Stomach smooth muscle (tissue), 2 donors: ENCODE measurements around the gene TMPRSS11E.
"Not testable (repeated sequence)": the region's sequence is repeated elsewhere in the genome, so short reads cannot be mapped to it uniquely, and the experiment has no call there.

Source experiments
- H3K27ac ChIP-seq: one replicate; pipeline ENCODE4 v1.7.0; 2013; ENCODE audit warnings: mild to moderate bottlenecking, low read length, inconsistent platforms
- H3K27me3 ChIP-seq, 2 donors: one replicate each; pipeline ENCODE4 v1.7.0; 2013; ENCODE audit warnings: low read length in 2 of 2; ENCODE audit not compliant: insufficient read depth in 2 of 2, control insufficient read depth in 1 of 2
- H3K36me3 ChIP-seq, 2 donors: one replicate each; pipeline ENCODE4 v1.7.0; 2013; ENCODE audit warnings: low read length in 2 of 2; ENCODE audit not compliant: control insufficient read depth in 2 of 2, insufficient read depth in 2 of 2
- H3K4me1 ChIP-seq: one replicate; pipeline ENCODE4 v1.7.0; 2013; ENCODE audit warnings: low read length; ENCODE audit not compliant: control insufficient read depth, insufficient read depth
- H3K4me3 ChIP-seq, 2 donors: one replicate each; pipeline ENCODE4 v1.7.0; 2013; ENCODE audit warnings: low read length in 2 of 2
- H3K9ac ChIP-seq, 2 donors: one replicate each; pipeline ENCODE4 v1.7.0; 2013; ENCODE audit warnings: low read length in 2 of 2, mild to moderate bottlenecking in 1 of 2
- H3K9me3 ChIP-seq, 2 donors: one replicate each; pipeline ENCODE4 v1.7.0; 2013; ENCODE audit warnings: low read length in 2 of 2; ENCODE audit not compliant: control insufficient read depth in 2 of 2
- donor health status: healthy.
- donor health status: Pancreatic carcinoma.

TMPRSS11E gene

DNA sequence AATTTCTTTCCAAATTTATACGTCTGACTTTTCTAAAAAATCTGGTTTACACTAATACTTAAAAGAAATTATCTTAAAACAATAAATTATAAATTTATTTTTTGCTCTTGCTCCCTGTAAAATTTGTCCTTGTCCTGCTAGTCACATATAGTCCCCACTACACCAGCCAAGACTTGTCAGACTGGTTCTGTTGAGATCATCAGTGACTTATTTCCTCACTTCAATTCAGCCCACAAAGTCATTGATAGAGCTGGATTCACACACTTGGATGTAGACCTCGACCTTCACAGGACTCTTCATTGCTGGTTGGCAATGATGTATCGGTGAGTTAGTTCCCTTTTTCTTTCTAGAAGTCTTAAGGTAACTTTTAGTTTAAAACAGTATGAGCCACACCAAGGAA lies at the start of gene TMPRSS11E:
TSS of gene TMPRSS11E (plus strand) at position 263 of the 400 bp plus-strand sequence. CDS start at position 313, 50 bp downstream.
- no peaks in the 10 kb centered on the region for H3K4me1 ChIP-seq
- H3K36me3 ChIP-seq, result no peaks in the 10 kb centered on the region
- no peak within 1 kb of the TSS for H3K27ac ChIP-seq
- H3K9me3 ChIP-seq, result no peaks in the 10 kb centered on the region
- no peaks in the 10 kb centered on the region for H3K27me3 ChIP-seq
- no peak within 1 kb of the TSS for H3K9ac ChIP-seq
- no peak within 1 kb of the TSS for H3K4me3 ChIP-seq

- Histone ChIP-seq H3K36me3 (no peaks in the 10 kb centered on the region), H3K27me3 (no peaks in the 10 kb centered on the region), H3K9ac (no peak overlapping the region), H3K4me1 (no peaks in the 10 kb centered on the region), H3K27ac (no peak overlapping the region), H3K9me3 (no peaks in the 10 kb centered on the region), H3K4me3 (no peak overlapping the region)
Observed at GRCh38 chr4:68399306-68399705, 48.0 kb upstream of the TMPRSS11E start.

DNA sequence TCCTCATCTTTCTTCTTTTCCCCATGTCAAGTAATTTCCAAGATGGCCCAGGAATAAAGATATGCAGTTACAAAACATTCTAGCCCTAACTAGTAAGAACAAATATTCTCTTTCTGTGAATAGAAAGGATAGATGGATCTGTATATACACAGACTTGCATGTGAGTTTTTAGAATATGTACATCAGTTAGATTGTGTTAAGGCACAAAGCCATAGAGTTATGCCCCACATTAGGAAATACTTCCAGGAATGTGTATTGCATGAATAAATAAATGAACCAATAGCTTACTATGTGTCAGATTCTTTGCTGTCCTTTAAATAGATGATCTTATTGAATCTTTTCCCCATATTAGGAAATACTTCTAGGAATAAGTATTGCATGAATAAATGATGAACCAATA lies 46.0 kb upstream of the TMPRSS11E start:
- no peak overlapping the region for H3K27ac ChIP-seq
- H3K36me3 ChIP-seq, result no peaks in the 10 kb centered on the region

DNA sequence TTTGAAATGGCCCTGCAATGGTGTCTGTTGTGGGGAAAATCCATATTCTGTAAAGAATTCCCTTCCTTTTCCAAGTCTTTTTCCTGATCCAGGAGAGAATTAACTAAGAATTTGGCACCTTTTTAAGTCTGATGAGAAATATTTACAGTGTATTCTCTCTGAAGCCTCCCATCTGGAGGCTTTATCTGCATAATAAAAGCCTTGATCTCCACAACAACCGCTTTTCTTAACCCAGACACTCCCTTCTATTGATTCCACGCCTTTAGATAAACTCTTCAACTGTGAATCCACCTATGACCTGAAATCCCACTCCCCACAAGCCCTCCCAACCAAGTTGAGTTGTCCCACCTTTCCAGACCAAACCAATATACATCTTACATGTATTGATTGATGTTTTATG lies 43.1 kb upstream of the TMPRSS11E start:
- H3K27me3 ChIP-seq, result no peaks in the 10 kb centered on the region
- H3K9ac ChIP-seq, result no peak overlapping the region
- H3K4me3 ChIP-seq, result no peak overlapping the region

More for the DNA sequence above, 46.0 kb upstream of the TMPRSS11E start:
- Histone ChIP-seq H3K27me3 (no peaks in the 10 kb centered on the region), H3K4me1 (no peaks in the 10 kb centered on the region), H3K4me3 (no peak overlapping the region), H3K9me3 (no peaks in the 10 kb centered on the region), H3K9ac (no peak overlapping the region)

GRCh38 chr4:68405718-68406478 lies 41.4 kb upstream of the TMPRSS11E start:
- not testable (repeated sequence) for H3K4me3 ChIP-seq

More for the DNA sequence above, 43.1 kb upstream of the TMPRSS11E start:
- Histone ChIP-seq H3K36me3 (no peaks in the 10 kb centered on the region), H3K9me3 (no peaks in the 10 kb centered on the region), H3K27ac (no peak overlapping the region), H3K4me1 (no peaks in the 10 kb centered on the region)

GRCh38 chr4:68406479-68406859 lies 40.8 kb upstream of the TMPRSS11E start:
- Histone ChIP-seq H3K4me1 (no peaks in the 10 kb centered on the region), H3K9me3 (no peaks in the 10 kb centered on the region), H3K36me3 (no peaks in the 10 kb centered on the region), H3K27me3 (no peaks in the 10 kb centered on the region), H3K27ac (no peak overlapping the region), H3K4me3 (no peak overlapping the region), H3K9ac (no peak overlapping the region)

More at GRCh38 chr4:68405718-68406478, 41.4 kb upstream of the TMPRSS11E start:
- H3K9ac ChIP-seq, H3K27ac ChIP-seq, H3K36me3 ChIP-seq, H3K27me3 ChIP-seq, H3K4me1 ChIP-seq, H3K9me3 ChIP-seq: not testable (repeated sequence)

- H3K9me3 ChIP-seq, H3K27ac ChIP-seq, H3K4me3 ChIP-seq, H3K27me3 ChIP-seq, H3K9ac ChIP-seq, H3K4me1 ChIP-seq, H3K36me3 ChIP-seq: not testable (repeated sequence)
Observed at GRCh38 chr4:68407015-68407867, 40.0 kb upstream of the TMPRSS11E start.

GRCh38 chr4:68407868-68408190 lies 39.4 kb upstream of the TMPRSS11E start:
- Histone ChIP-seq H3K36me3 (no peaks in the 10 kb centered on the region), H3K27ac (no peak overlapping the region), H3K4me3 (no peak overlapping the region), H3K9ac (no peak overlapping the region), H3K27me3 (no peaks in the 10 kb centered on the region), H3K4me1 (no peaks in the 10 kb centered on the region), H3K9me3 (no peaks in the 10 kb centered on the region)

DNA sequence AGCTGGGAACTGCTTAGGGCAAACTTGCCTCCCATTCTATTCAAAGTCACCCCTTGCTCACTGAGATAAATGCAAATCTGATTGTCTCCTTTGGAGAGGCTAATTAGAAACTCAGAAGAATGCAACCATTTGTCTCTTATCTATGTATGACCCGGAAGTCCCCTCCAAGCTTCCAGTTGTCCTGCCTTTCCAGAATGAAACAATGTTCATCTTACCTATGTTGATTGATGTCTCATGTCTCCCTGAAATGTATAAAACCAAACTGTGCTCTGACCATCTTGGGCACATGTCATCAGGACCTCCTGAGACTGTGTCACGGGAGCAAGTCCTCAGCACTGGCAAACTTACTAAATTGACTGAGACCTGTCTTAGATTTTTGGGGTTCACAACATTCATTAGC lies 37.1 kb upstream of the TMPRSS11E start:
- Histone ChIP-seq H3K36me3 (no peaks in the 10 kb centered on the region), H3K9ac (no peak overlapping the region), H3K9me3 (no peaks in the 10 kb centered on the region), H3K4me3 (no peak overlapping the region), H3K27me3 (no peaks in the 10 kb centered on the region), H3K4me1 (no peaks in the 10 kb centered on the region), H3K27ac (no peak overlapping the region)

GRCh38 chr4:68410643-68411042 lies 36.6 kb upstream of the TMPRSS11E start:
- no peaks in the 10 kb centered on the region for H3K4me1 ChIP-seq
- H3K36me3 ChIP-seq, result no peaks in the 10 kb centered on the region
- no peaks in the 10 kb centered on the region for H3K27me3 ChIP-seq
- no peaks in the 10 kb centered on the region for H3K9me3 ChIP-seq
- no peak overlapping the region for H3K9ac ChIP-seq
- H3K4me3 ChIP-seq, result no peak overlapping the region
- no peak overlapping the region for H3K27ac ChIP-seq

DNA sequence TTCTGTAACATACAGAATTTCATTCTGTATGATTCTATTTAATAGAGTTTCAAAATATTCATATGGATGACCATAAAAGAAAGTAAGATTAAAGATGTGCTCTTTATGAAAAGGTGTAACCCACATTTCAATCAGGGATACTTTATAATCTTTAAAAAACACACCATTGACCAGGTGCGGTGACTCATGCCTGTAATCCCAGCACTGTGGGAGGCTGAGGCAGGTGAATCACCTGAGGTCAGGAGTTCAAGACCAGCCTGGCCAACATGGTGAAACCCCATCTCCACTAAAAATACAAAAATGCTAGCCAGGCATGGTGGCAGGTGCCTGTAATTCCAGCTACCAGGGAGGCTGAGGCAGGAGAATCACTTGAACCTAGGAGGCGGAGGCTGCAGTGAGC lies 35.2 kb upstream of the TMPRSS11E start:
- H3K27me3 ChIP-seq, H3K27ac ChIP-seq, H3K9ac ChIP-seq, H3K9me3 ChIP-seq, H3K4me1 ChIP-seq, H3K36me3 ChIP-seq, H3K4me3 ChIP-seq: not testable (repeated sequence)
